SK-N-MC (cell line): ENCODE measurements around the gene RREB1.

Source experiments
- EZH2 ChIP-seq: fragments of 200-600 bp; sonication (generic); IDR thresholded peaks from one replicate; pipeline ENCODE4 v1.6.1; 2017; ENCODE audit warnings: antibody characterized with exemption
- FOXP2 ChIP-seq: optimal IDR thresholded peaks from 2 replicates; pipeline ENCODE3; 2011; ENCODE audit warnings: mild to moderate bottlenecking, moderate library complexity; ENCODE audit not compliant: insufficient read depth; ENCODE audit errors: extremely low read length, control extremely low read depth
- POLR2AphosphoS5 ChIP-seq: IDR thresholded peaks from 2 replicates; pipeline ENCODE4 v1.6.1; 2012; ENCODE audit warnings: mild to moderate bottlenecking, low read depth, low read length, borderline replicate concordance

DNA sequence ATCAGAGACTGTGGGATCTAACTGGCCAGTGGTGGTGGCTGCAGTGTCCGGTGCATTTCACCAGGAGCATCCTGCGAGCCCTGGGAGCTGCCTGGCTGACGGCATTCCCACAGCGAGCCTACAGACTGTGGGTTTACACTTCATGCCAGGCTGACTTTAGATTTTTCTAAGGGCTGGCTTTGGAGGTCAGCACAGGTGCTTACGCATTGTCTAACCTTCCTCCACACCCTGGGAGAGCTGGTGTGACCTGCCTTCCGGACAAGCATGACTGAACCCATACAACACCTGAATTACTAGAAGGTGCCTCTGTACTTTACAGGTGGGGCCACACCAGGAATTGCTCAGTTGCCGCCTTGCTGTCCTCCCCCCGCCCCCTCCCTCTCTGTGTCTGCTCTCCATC is 96.2 kb downstream of the RREB1 start:
- TF ChIP-seq EZH2 (no peak), POLR2AphosphoS5 (no peak), FOXP2 (no peak)
